Adrenal gland (tissue), 12 donors: ENCODE results near the gene ABHD14A. TPM values are rescaled to one million over a fixed set of nuclear protein-coding genes. Genes with fewer than 3 reads are reported as not detected.

Experiments used
- DNase-seq, 7 donors: peaks; one replicate each; pipeline ENCODE4 v3.0.0-alpha.2; 2019 to 2020
- H3K27ac ChIP-seq, 5 donors: fragments of 200-600 bp; sonication (generic) in 4 of 5; 1 replicate in 3 of 5; 2 replicates in 2 of 5; pipeline versions ENCODE4 v1.5.1 to v1.8.0; 2016 to 2020; ENCODE audit warnings: mild to moderate bottlenecking in 1 of 5
- H3K27me3 ChIP-seq: fragments of 200-600 bp; 2 replicates; pipeline ENCODE4 v1.8.0; 2021
- H3K36me3 ChIP-seq, 2 donors: fragments of 200-600 bp; replicated peaks in 1 of 2; 1 replicate in 1 of 2; 2 replicates in 1 of 2; pipeline versions ENCODE4 v1.5.1 to v1.8.0; 2018 to 2022
- H3K4me1 ChIP-seq, 2 donors: fragments of 200-600 bp; replicated peaks in 1 of 2; 1 replicate in 1 of 2; 2 replicates in 1 of 2; pipeline versions ENCODE4 v1.5.1 to v1.8.0; 2018 to 2021
- H3K4me3 ChIP-seq, 4 donors: fragments of 200-600 bp; sonication (generic) in 3 of 4; one replicate each; pipeline ENCODE4 v1.5.1; 2016 to 2018
- H3K9me3 ChIP-seq, 3 donors: fragments of 200-600 bp; sonication (generic) in 1 of 3; replicated peaks in 1 of 3; 1 replicate in 2 of 3; 2 replicates in 1 of 3; pipeline versions ENCODE4 v1.5.1 to v1.8.0; 2016 to 2021
- CTCF ChIP-seq, 6 experiments: fragments of 450-650 bp in 4 of 6; fragments of 200-600 bp in 2 of 6; sonication (generic) in 1 of 6; IDR thresholded peaks; 1 replicate in 5 of 6; 2 replicates in 1 of 6; pipeline versions ENCODE4 v1.5.1 to v1.8.0; 2016 to 2021; ENCODE audit warnings: antibody characterized with exemption in 6 of 6, mild to moderate bottlenecking in 2 of 6, moderate library complexity in 1 of 6
- POLR2A ChIP-seq, 2 donors: fragments of 450-650 bp; IDR thresholded peaks; one replicate each; pipeline ENCODE4 v1.6.1; 2017; ENCODE audit warnings: antibody characterized with exemption in 2 of 2, mild to moderate bottlenecking in 2 of 2, moderate library complexity in 1 of 2
- WGBS, 4 donors: extraction: QIAGEN DNeasy Blood & Tissue Kit in 2 of 4; methylation state at CpG; one replicate each; pipeline versions ENCODE4 v1.1.5 to v1.1.7; 2013 to 2017; 5-methylcytosine and 5-hydroxymethylcytosine counted together
- intact Hi-C, 2 donors: fragments of 100-400 bp; cut with DNase I; formaldehyde crosslinking; loops; one replicate each; pipeline versions ENCODE4 v1.14.1 to v1.15.0; 2022 to 2023
- polyA plus RNA-seq, 3 donors: library from polyadenylated mRNA; stranded (reverse); fragments of 200-250 nt in 2 of 3; fragments of 350-450 nt in 1 of 3; fragmentation: Illumina TruSeq in 1 of 3; extraction: RNeasy Lipid Tissue Mini Kit (QIAGEN cat#74804) in 1 of 3; gene quantifications; one replicate each; pipeline ENCODE4 v1.2.3, GENCODE V29; 2013 to 2014
- total RNA-seq, 9 donors: library from RNA; depleted of rRNA in 4 of 9; stranded (reverse); fragments of >200 nt in 4 of 9; fragments of 120-200 nt in 1 of 9; fragmentation: NEBNext Ultra II Directional in 1 of 9; extraction: Animal tissue kit (Norgen Biotek cat#: 25700) in 1 of 9; gene quantifications; one replicate each; pipeline versions ENCODE4 v1.1.0 to v1.2.4, GENCODE V29; 2013 to 2023
- donor health status: healthy with polysubstance abuse.
- donor health status: Bipolar disorder and iron deficiency.
- donor health status: DM: yes; HTN: yes; CAD: no.
- donor health status: DM: no; HTN: no; CAD: no.
- donor health status: DM: no; HTN: no; CAD: no.
- donor health status: DM: yes; HTN: yes; CAD: no.

ABHD14A gene
- total and polyA plus RNA-seq, 12 donors: 29.3 to 162 (median 77.1) TPM

GRCh38 chr3:51942603-51943450 lies 32.0 kb upstream of the ABHD14A start:
- intact Hi-C loops: loop anchor here in 1 of 2 donors (10.0 kb wide), 1 partner anchor 52 kb away; the partner anchor contains the start of gene RPL29
- H3K27me3 ChIP-seq: no peaks in the 10 kb centered on the region
- H3K36me3 ChIP-seq: peaks cover 0 to 19% of the 10 kb centered on the region in 2 donors
- peak overlapping the region; percentile 97 to 99 (median 98) for H3K27ac ChIP-seq
- WGBS, 4 donors: 19 to 60% (median 30%) methylated on average over 3 to 17 of the region's 17 CpGs
- peaks cover 31 to 37% of the 10 kb centered on the region in 2 donors for H3K4me1 ChIP-seq
- peak overlapping the region in 2 of 4 donors; percentile 53 to 54 for H3K4me3 ChIP-seq
- peak; percentile 78 to 87 (median 85) for DNase-seq
- no peaks in the 10 kb centered on the region for H3K9me3 ChIP-seq
- peak in 1 of 2 donors; percentile 38 for TF ChIP-seq POLR2A (IDR thresholded peaks at IDR 0.05)
- TF ChIP-seq CTCF (IDR thresholded peaks at IDR 0.05): no peak

- intact Hi-C loops: loop anchor here in 1 of 2 donors (10.0 kb wide), 1 partner anchor 51 kb away; the partner anchor contains the start of gene RPL29
- peak overlapping the region in 1 of 4 donors; percentile 54 for H3K4me3 ChIP-seq
- 86 to 90% (median 88%) methylated on average over 9 to 21 of the region's 21 CpGs for WGBS, 4 donors
Measured at GRCh38 chr3:51943451-51944391, 31.1 kb upstream of the ABHD14A start.

GRCh38 chr3:51944451-51945021 lies 30.3 kb upstream of the ABHD14A start:
- no peak overlapping the region for H3K27ac ChIP-seq
- 84 to 92% (median 90%) methylated on average over 5 to 11 of the region's 11 CpGs for WGBS, 4 donors
- TF ChIP-seq CTCF (IDR thresholded peaks at IDR 0.05) (no peak), POLR2A (IDR thresholded peaks at IDR 0.05) (no peak)
- H3K36me3 ChIP-seq: peaks cover 0 to 30% of the 10 kb centered on the region in 2 donors
- DNase-seq: peak in 2 of 7 donors; percentile 6 to 22
- H3K27me3 ChIP-seq: no peaks in the 10 kb centered on the region
- no peaks in the 10 kb centered on the region for H3K9me3 ChIP-seq
- no peak overlapping the region for H3K4me3 ChIP-seq
- intact Hi-C loops: loop anchor here in 1 of 2 donors (10.0 kb wide), 1 partner anchor 50 kb away; the partner anchor contains the start of gene RPL29
- peaks cover 20 to 30% of the 10 kb centered on the region in 2 donors for H3K4me1 ChIP-seq

More at GRCh38 chr3:51943451-51944391, 31.1 kb upstream of the ABHD14A start:
- Histone ChIP-seq H3K9me3 (no peaks in the 10 kb centered on the region), H3K36me3 (peaks cover 0 to 25% of the 10 kb centered on the region in 2 donors), H3K27me3 (no peaks in the 10 kb centered on the region), H3K27ac (peak overlapping the region in 4 of 5 donors; percentile 97 to 99 (median 98)), H3K4me1 (peaks cover 28 to 37% of the 10 kb centered on the region in 2 donors)
- peak in 4 of 7 donors; percentile 16 to 61 (median 28) for DNase-seq
- TF ChIP-seq POLR2A (IDR thresholded peaks at IDR 0.05): no peak
- TF ChIP-seq CTCF (IDR thresholded peaks at IDR 0.05): no peak
